Loucy (cell line): ENCODE results near the gene ZBTB2.
A peak's percentile ranks its signal among the peaks of the same experiment; 100 is the strongest.

Experiments
- H2AFZ ChIP-seq: fragments of 200-600 bp; sonication (generic); 2 replicates; pipeline ENCODE4 v1.6.0; 2016; ENCODE audit warnings: antibody characterized with exemption, mild to moderate bottlenecking, low read length, moderate library complexity
- H3F3A ChIP-seq: fragments of 200-600 bp; 2 replicates; pipeline ENCODE4 v1.6.0; 2016; ENCODE audit warnings: antibody characterized with exemption, low read depth, mild to moderate bottlenecking
- H3K27me3 ChIP-seq: fragments of 200-600 bp; sonication (generic); 2 replicates; pipeline ENCODE4 v1.6.1; 2014; ENCODE audit warnings: low read length, mild to moderate bottlenecking; ENCODE audit not compliant: insufficient read depth, poor library complexity, severe bottlenecking
- H3K36me3 ChIP-seq: fragments of 200-600 bp; sonication (generic); 2 replicates; pipeline ENCODE4 v1.6.1; 2016; ENCODE audit warnings: low read length; ENCODE audit not compliant: insufficient read depth
- H3K4me1 ChIP-seq: fragments of 200-600 bp; sonication (generic); 2 replicates; pipeline ENCODE4 v1.5.1; 2014; ENCODE audit warnings: low read length, mild to moderate bottlenecking; ENCODE audit not compliant: insufficient read depth, poor library complexity, severe bottlenecking
- H3K4me2 ChIP-seq: fragments of 200-600 bp; sonication (generic); 2 replicates; pipeline ENCODE4 v1.6.0; 2014; ENCODE audit warnings: antibody characterized with exemption, low read length, low read depth, mild to moderate bottlenecking; ENCODE audit not compliant: poor library complexity, severe bottlenecking
- H3K4me3 ChIP-seq: fragments of 200-600 bp; sonication (generic); 2 replicates; pipeline ENCODE4 v1.5.1; 2014; ENCODE audit warnings: low read length, mild to moderate bottlenecking, mixed read lengths; ENCODE audit not compliant: poor library complexity, severe bottlenecking
- H3K79me2 ChIP-seq: fragments of 200-600 bp; sonication (generic); 2 replicates; pipeline ENCODE4 v1.6.1; 2014; ENCODE audit warnings: low read length; ENCODE audit not compliant: insufficient read depth
- H3K9ac ChIP-seq: fragments of 200-600 bp; sonication (generic); 2 replicates; pipeline ENCODE4 v1.6.0; 2014; ENCODE audit warnings: mild to moderate bottlenecking, low read depth, low read length, moderate library complexity; ENCODE audit not compliant: poor library complexity, severe bottlenecking
- H3K9me2 ChIP-seq: fragments of 200-600 bp; sonication (generic); replicated peaks from 2 replicates; pipeline ENCODE4 v1.6.1; 2016; ENCODE audit warnings: low read depth, low read length, mixed read lengths
- H3K9me3 ChIP-seq: fragments of 200-600 bp; sonication (generic); 2 replicates; pipeline ENCODE4 v1.6.1; 2014; ENCODE audit warnings: mild to moderate bottlenecking, antibody characterized with exemption, low read length, low read depth; ENCODE audit not compliant: insufficient read depth
- H4K20me1 ChIP-seq: fragments of 200-600 bp; sonication (generic); 2 replicates; pipeline ENCODE4 v1.6.0; 2014; ENCODE audit warnings: antibody characterized with exemption, low read length, mild to moderate bottlenecking; ENCODE audit not compliant: insufficient read depth, poor library complexity, severe bottlenecking
- EZH2phosphoT487 ChIP-seq: fragments of 200-600 bp; IDR thresholded peaks from 2 replicates; pipeline ENCODE4 v1.6.1; 2018; ENCODE audit warnings: antibody characterized with exemption, mild to moderate bottlenecking, moderate library complexity, borderline replicate concordance
- TF ChIP-seq, protein P1 (sequence below): fragments of 200-600 bp; sonication (generic); conservative IDR thresholded peaks from 2 replicates; pipeline ENCODE4 v1.5.1; 2014; ENCODE audit warnings: mild to moderate bottlenecking, antibody characterized with exemption, low read length

Gene ZBTB2

DNA sequence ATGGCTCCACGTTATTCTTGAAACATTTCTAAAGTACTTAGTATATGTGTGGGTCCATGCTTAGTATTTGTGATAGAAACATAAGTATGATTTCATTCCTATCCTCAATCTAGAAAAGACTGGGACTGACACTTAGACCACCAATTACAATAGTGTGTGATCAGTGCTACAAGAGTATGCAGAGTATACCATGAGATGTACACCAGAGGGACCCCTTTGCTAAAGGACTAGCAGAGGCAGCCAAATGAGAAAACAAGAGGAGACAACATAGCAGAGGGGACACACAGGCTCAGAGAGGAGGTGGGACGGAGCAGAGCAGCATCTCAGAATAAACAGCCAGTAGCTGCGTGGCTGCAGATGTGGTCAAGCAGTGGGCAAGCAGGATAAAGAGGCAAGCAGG, 39.5 kb upstream of the ZBTB2 start:
- no peaks in the 10 kb centered on the region for H3K79me2 ChIP-seq
- H4K20me1 ChIP-seq, result no peaks in the 10 kb centered on the region
- H3K4me1 ChIP-seq, result no peaks in the 10 kb centered on the region
- no peaks in the 10 kb centered on the region for H3K9me2 ChIP-seq
- TF ChIP-seq, protein P1, sequence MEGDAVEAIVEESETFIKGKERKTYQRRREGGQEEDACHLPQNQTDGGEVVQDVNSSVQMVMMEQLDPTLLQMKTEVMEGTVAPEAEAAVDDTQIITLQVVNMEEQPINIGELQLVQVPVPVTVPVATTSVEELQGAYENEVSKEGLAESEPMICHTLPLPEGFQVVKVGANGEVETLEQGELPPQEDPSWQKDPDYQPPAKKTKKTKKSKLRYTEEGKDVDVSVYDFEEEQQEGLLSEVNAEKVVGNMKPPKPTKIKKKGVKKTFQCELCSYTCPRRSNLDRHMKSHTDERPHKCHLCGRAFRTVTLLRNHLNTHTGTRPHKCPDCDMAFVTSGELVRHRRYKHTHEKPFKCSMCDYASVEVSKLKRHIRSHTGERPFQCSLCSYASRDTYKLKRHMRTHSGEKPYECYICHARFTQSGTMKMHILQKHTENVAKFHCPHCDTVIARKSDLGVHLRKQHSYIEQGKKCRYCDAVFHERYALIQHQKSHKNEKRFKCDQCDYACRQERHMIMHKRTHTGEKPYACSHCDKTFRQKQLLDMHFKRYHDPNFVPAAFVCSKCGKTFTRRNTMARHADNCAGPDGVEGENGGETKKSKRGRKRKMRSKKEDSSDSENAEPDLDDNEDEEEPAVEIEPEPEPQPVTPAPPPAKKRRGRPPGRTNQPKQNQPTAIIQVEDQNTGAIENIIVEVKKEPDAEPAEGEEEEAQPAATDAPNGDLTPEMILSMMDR, result 0 out of 2 replicates have a peak, but pooled peaks have one; percentile 19
- no peak for TF ChIP-seq EZH2phosphoT487
- H3F3A ChIP-seq, result no peaks in the 10 kb centered on the region
- no peak overlapping the region for H2AFZ ChIP-seq
- H3K27me3 ChIP-seq, result no peaks in the 10 kb centered on the region
- H3K9me3 ChIP-seq, result no peaks in the 10 kb centered on the region
- H3K36me3 ChIP-seq, result peaks cover 53% of the 10 kb centered on the region; the same call in 1 of the 2 replicates
- H3K9ac ChIP-seq, result no peak overlapping the region
- no peak overlapping the region for H3K4me3 ChIP-seq
- no peak overlapping the region for H3K4me2 ChIP-seq

DNA sequence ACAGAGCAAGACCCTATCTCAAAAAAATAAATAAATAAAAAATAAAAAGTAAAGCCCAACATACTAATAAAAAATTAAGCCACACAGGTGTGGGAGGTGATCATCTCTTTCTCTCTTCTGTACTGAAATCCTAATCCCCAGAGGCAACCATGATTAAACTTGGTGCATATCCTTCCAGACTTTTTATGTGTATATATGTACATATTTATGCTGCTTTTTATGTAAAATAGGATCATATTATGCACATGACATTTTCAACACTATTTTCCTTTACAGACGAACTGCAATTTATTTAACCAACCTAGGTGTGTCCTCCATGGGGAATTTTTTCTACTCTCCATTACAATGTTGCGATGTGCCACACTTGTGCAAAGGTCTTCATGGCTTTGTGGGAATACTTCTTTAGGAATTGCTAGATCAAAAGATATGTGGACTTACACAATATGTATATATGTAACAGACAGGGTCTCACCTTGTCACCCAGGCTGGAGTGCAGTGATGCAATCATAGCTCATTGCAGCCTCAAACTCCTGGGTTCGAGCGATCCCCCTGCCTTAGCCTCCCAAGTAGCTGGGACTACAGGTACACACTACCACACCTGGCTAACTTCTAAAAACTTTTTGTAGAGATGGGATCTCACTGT, 36.9 kb upstream of the ZBTB2 start:
- H4K20me1 ChIP-seq, result no peaks in the 10 kb centered on the region
- no peak overlapping the region for H3K4me2 ChIP-seq
- no peaks in the 10 kb centered on the region for H3F3A ChIP-seq
- H3K4me1 ChIP-seq, result no peaks in the 10 kb centered on the region
- H3K9me3 ChIP-seq, result no peaks in the 10 kb centered on the region
- no peaks in the 10 kb centered on the region for H3K27me3 ChIP-seq
- no peaks in the 10 kb centered on the region for H3K79me2 ChIP-seq
- H3K9ac ChIP-seq, result no peak overlapping the region
- H3K9me2 ChIP-seq, result no peaks in the 10 kb centered on the region
- H3K4me3 ChIP-seq, result no peak overlapping the region
- no peak overlapping the region for H2AFZ ChIP-seq
- H3K36me3 ChIP-seq, result peaks cover 72% of the 10 kb centered on the region; the same call in 1 of the 2 replicates
- TF ChIP-seq, protein P1, result no peak

DNA sequence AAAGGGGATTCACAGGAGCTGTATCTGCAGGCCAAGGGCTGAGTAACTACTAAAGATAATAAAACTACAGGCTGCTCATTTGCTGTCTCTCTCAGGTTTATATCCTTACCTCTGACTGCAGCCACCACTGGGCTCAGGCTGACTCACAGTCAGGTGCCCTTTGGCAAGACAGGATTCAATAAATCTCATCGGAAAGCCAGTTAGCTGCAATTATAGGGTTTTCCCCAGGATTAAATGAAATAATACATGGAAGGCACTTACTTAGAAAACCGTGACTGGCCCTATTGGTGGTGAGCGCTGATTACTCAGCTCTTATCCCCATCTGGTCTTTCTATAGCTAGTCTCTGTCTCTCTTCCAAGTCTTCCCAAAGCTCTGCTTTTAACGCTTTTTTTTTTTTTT, 34.2 kb upstream of the ZBTB2 start:
- H3K4me2 ChIP-seq, result no peak overlapping the region
- H3K9me3 ChIP-seq, result no peaks in the 10 kb centered on the region
- no peak overlapping the region for H3K4me3 ChIP-seq
- no peaks in the 10 kb centered on the region for H3K27me3 ChIP-seq
- H3K9me2 ChIP-seq, result no peaks in the 10 kb centered on the region
- H3K4me1 ChIP-seq, result no peaks in the 10 kb centered on the region
- peaks cover 71% of the 10 kb centered on the region; the same call in 1 of the 2 replicates for H3K36me3 ChIP-seq
- TF ChIP-seq EZH2phosphoT487, result no peak
- TF ChIP-seq, protein P1, result no peak
- no peaks in the 10 kb centered on the region for H3F3A ChIP-seq
- no peaks in the 10 kb centered on the region for H4K20me1 ChIP-seq
- H3K9ac ChIP-seq, result no peak overlapping the region
- no peaks in the 10 kb centered on the region for H3K79me2 ChIP-seq
- H2AFZ ChIP-seq, result no peak overlapping the region
